Activated T-helper 1 cell treated with anti-CD3 and anti-CD28 coated beads, Interleukin-2, amount 50 U/mL, for 16 hours (primary cell): Measurements from ENCODE around the gene SLC6A3.

Source experiments
- DNase-seq, 2 donors: peaks; one replicate each; pipeline ENCODE4 v3.0.0-alpha.2; 2020; ENCODE audit warnings: low read depth in 1 of 2, low spot score in 1 of 2

SLC6A3 gene

DNA sequence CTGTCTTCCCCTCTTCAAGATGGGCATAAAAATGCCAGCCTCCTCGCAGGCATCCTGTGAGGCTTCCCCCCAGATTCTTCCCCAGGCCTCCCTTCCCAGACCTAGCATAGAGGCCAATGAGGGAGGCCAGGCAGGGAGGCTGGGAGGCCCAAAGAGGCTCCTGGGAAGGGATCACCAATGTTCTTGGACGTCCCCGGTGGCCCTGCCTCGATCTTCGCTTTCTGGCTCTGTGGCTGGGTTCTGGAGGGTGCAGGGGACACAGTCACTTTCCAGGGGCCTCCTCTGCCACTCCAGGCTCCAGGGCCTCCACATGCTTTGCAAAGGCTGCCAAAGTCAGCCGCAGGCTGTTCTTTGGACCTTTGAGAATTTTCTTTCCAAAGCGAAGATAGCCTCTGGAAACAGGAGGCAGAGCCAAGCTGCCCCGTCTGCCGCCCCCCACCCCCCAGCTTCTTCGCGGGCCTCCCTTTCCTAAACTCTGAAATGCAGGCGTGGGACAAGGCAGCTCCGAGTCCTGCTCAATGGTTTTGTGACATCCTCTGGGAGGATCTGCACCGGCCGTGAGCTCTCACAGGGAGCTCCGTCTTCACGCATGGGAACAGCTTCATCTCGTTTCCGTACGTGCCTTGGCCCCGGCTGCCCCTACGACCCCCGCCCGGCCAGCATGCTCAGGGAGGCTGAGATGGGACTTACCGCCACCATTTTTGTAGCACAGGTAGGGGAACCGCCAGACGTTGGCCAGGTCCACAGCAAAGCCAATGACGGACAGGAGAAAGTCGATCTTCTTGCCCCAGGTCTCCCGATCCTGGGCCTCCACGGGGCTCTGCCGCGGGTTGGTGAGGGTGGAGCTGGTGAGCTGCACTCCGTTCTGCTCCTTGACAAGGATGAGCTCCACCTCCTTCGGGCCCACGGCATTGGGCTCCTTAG lies 2.8 kb downstream of the SLC6A3 start:
- no peak for DNase-seq

- no peak for DNase-seq
Observed at GRCh38 chr5:1441166-1441865, 3.9 kb downstream of the SLC6A3 start.

DNA sequence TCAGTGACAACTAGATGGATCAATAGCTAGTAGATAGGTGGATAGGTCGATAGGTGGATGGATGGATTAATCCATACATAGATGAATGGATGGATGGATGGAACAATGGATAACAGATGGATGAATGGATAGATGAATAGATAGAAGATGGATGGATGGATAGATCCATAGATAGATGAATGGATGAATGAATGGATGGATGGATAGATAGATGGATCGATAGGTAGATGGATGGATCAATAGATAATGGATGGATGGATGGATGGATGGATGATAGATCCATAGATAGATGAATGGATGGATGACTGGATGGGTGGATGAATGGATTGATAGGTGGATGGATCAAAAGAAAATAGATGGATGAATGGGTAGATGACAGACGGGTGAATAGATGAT lies 5.1 kb downstream of the SLC6A3 start:
- DNase-seq = no peak

DNA sequence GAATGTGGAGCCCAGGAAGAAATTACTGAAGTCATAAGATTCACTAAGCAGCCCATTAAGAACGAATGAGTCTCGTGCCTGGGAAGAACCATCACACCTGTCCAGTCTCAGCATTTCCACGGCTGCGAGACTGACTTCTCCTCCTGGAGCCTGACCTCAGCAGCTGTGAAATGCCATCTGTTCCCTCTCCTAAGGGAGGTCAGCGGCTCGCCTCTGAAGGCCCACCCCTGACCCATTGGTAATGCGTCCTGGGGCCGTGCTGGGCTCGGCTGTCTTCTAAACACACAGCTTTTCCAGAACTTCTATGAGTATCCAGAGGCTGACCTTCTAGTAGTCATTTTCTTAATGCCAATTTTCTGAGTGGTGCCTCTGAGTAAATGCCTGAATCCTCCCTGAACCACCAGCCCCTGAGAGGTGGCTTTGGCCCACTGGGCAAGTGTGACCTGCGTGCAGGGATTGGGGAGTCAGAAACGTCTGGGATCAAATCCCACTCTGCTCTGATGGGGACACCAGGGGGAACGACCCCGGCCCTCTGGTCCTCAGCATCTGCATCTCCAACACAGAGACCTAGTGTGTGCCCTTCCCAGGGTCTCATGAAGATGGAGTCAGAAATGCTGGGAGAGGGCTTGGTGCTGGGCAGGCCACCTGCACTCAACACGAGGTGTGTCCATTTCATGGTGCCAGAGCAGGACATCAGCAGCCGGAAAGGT lies 5.7 kb downstream of the SLC6A3 start:
- DNase-seq = no peak

- DNase-seq = no peak
Observed at GRCh38 chr5:1438871-1439270, 6.4 kb downstream of the SLC6A3 start.

DNA sequence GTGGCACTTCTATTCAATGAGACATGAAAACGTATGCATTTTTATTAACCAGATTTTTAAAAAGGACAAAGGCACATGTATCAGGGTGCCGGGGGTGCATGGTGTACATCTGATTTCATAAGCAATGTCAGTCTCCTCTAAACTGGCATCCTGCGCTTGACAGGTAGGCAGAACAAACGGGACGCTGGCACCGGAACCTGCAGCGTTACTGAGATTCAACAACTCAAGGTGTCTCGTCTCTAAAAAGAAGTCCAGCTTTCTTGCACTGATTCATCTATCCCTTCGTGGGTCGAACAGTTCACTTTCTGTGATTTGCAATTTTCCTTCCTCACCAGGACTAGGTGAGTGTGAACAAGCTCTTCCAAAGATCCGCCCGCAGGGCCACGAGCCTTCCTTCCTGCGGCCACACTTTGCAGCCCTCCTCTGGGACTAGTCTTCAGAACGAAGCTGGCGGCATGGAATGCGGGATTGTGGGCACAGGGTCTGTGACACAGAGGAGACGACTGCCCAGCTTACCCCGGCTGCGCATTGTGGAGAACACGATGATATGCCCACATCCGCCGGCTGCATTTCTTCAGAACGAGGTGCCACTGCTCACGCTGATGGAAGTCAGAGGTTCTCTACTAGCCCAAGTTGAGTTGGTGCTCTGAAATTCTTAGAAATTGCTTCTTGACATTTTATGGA lies 7.2 kb downstream of the SLC6A3 start:
- no peak for DNase-seq

GRCh38 chr5:1437226-1437829 lies 7.9 kb downstream of the SLC6A3 start:
- DNase-seq = no peak

DNA sequence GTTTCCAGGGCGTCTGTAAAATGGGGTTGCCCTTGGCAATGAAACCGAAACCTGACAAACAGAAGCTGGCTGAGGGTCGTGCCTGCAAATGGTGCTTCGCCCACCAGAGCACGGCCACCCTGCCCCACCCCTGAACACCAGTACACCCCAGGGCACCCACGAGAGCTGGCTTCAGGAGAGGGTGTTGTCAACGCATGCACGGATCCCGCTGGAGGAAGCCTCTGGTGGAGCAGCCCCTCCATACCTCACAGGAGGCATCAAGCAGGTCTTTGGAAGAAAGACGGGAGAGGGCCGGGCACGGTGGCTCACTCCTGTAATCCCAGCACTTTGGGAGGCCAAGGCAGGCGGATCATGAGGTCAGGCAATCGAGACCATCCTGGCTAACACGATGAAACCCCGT lies 8.6 kb downstream of the SLC6A3 start:
- DNase-seq = no peak

DNA sequence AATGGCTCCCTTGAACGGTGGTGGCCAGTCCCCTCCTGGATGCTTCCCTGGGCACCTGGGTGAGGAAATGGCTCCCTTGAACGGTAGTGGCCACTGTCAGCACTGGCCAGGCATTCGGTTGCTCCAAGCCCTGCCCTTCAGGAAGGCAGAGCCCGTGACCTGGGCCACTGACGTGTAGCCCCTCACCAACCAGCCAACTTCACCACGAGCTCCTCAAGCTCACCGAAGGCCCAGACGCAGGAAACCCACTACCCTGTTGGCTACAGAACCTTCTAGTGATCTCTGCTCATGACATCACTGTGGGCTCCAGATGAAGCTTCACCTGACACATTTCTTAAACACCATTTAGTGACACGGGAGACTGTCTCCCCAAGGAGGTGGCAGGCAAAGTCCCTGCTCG lies 9.2 kb downstream of the SLC6A3 start:
- no peak for DNase-seq

DNA sequence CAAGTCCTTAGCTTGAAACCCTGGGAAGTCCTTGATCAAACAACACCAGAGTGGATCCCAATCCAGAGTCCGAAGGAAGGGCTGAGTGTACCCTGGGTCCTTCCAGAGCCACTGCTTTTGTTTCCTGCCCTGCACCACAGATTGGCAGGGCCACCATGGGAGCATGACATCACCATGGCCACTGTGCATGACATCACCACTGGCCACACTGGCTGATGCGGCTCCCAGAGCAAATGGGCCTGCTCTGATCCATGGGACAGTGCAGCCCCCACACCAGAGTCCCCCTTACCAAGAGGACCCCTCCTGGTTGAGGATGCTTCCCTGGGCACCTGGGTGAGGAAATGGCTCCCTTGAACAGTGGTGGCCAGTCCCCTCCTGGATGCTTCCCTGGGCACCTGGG lies 9.9 kb downstream of the SLC6A3 start:
- no peak for DNase-seq

- DNase-seq = no peak
Observed at GRCh38 chr5:1432296-1432695, 12.9 kb downstream of the SLC6A3 start.

- no peak for DNase-seq
Observed at GRCh38 chr5:1431896-1432295, 13.3 kb downstream of the SLC6A3 start.

DNA sequence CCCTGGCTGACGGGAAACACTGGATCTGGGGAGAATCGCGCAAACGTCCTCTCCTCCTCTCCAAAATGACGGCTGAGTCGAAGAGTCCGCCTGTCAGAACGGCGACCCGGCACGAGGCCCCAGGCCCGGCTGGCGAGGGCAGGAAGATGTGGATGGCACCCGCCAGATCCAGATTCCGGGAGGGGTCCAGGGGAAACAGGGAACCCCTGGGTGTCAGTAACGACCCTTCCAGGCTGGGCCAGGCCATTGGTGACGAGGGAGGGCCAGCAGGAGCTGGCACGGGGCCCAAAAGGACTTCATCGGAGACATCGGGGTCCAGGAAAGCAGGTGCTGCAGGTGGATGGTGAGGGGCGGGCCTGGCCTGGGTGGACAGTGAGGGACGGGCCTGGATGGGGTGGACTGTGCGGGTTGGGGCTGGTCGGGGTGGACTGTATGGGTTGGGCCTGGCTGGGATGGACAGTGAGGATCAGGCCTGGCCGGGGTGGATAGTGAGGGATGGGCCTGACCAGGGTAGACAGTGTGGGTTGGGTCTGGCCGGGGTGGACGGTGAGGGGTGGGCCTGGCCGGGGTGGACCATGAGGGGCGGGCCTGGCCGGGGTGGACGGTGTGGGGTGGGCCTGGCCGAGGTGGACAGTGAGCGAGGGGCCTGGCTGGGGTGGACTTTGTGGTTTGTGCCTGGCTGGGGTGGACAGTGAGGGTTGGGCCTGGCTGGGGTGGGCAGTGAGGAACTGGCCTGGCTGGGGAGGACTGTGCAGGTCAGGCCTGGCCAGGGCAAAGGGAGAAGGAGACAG lies 14.0 kb downstream of the SLC6A3 start:
- no peak for DNase-seq

- DNase-seq = no peak
Observed at GRCh38 chr5:1430121-1430795, 15.0 kb downstream of the SLC6A3 start.

GRCh38 chr5:1429496-1429895 lies 15.7 kb downstream of the SLC6A3 start:
- DNase-seq = no peak

GRCh38 chr5:1429066-1429465 lies 16.2 kb downstream of the SLC6A3 start:
- no peak for DNase-seq

GRCh38 chr5:1428107-1428506 lies 17.1 kb downstream of the SLC6A3 start:
- no peak for DNase-seq

- no peak for DNase-seq
Observed at GRCh38 chr5:1424716-1425115, 20.5 kb downstream of the SLC6A3 start.

- no peak for DNase-seq
Observed at GRCh38 chr5:1423901-1424603, 21.2 kb downstream of the SLC6A3 start.
